GM21515 (cell line): ENCODE data around the gene NOLC1.

ENCODE experiments used
- ATAC-seq: cut with Tn5 transposase; IDR thresholded peaks from one replicate; pipeline ENCODE4 v1.9.1; 2021; ENCODE audit not compliant: unreplicated experiment

The NOLC1 gene

DNA sequence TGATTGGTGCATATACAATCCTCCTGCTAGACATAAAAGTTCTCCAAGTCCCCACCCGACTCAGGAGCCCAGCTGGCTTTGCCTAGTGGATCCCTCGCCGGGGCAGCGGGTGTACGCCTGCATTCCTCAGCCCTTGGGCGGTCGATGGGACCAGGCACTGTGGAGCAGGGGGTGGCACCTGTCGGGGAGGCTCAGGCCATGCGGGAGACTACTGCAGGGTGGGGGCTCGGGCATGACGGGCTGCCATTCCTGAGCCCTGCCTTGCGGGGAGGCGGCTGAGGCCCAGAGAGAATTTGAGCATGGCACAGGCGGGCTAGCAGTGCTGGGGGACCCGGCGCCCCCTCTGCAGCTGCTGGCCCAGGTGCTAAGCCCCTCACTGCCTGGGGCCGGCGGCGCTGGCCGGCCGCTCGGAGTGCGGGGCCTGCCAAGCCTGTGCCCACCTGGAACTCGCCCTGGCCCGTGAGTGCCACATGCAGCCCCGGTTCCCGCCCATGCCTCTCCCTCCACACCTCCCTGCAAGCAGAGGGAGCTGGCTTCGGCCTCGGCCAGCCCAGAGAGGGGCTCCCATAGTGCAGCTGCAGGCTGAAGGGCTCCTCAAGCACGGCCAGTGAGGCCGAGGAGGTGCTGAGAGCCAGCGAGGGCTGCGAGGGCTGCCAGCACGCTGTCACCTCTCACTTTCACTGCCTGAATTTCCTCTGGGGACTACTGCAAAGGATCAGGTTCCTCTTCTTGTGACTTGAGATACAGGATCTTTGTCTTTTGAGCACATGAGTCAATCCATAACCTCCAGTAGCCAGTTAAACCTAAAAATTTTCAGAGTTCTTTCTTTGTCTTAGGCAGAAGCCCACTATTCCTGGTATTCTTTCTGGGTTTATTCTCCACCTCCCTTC is 48.8 kb downstream of the NOLC1 start:
- no peak for ATAC-seq

DNA sequence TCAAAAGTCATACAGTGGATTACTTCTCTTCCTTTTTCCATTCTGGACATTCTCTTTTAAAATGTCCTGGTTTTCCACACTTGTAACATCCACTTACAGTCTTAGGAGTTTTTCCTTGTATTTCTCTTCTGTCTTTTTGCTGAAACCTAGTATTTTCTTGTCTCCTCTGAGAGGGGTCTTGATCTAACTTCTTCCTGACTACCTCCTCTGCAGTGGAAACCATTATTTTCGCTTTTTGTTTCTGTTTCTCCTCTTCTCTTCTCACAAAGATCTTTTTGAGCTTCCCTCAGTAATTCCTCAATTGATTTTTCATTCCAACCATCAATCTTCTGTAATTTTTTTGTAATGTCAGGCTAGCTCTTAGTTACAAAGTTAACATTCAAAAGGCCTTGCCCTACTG is 50.2 kb downstream of the NOLC1 start:
- no peak for ATAC-seq

DNA sequence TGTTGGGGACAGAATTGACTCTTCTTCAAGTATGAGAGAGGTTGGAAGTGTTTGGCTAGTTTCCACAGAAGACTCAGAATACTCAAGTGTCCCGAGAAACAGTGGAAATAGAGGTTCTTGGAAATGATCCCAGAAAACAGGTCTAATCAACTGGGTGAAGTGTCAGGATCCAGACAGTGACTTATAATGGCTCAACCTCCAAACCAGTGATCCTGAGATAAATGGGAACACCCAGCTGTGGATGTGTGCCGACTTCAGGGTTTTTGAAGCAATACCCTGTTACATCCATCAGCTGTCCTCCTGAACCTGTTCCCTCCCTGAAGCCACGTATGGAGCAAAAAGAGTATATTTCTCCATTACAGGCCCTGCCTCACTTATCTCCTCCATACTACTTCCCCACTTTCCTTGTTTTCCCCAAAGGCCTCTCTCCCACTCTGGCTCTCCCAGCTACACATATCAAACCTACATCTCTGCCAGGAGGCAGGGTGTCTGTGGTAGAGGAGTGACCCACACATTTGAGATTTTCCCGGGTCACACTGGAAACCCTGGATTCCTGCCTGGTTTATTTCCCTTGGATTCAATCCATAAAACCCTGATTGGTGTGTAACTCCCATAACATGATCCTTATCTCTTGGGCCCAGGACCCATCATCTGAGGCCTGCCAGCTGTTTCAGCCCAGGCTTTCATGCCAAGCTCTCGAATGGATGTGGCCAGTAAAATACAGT is 56.3 kb downstream of the NOLC1 start:
- ATAC-seq = no peak

DNA sequence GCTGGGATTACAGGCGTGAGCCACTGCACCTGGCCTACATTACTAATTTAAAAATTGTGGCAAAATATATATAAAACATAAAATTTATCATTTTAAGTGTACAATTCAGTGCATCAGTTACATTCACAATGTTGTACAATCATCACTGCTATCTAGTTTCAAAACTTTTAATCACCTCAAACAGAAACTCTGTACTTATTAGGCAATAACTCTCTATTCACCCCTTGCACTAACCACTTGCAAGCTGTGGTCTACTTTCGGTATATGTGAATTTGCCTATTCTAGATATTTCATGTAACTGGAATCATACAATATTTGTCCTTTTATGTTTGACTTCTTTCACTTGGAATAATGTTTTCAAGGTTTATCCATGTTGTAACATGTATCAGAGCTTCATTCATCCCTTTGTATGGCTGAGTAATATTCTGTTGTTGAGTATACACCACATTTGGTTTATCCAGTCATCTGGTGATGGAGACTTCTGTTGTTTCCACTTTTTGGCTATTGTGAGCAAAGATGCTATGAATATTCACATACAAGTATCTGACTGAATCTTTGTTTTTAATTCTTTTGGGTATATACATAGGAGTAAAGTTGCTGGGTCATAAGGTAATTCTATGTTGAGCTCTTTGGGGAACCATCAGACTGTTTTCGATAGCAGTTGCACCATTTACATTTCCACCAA is 59.6 kb downstream of the NOLC1 start:
- ATAC-seq = no peak
